ENCODE results near the gene NTN3.

DNA sequence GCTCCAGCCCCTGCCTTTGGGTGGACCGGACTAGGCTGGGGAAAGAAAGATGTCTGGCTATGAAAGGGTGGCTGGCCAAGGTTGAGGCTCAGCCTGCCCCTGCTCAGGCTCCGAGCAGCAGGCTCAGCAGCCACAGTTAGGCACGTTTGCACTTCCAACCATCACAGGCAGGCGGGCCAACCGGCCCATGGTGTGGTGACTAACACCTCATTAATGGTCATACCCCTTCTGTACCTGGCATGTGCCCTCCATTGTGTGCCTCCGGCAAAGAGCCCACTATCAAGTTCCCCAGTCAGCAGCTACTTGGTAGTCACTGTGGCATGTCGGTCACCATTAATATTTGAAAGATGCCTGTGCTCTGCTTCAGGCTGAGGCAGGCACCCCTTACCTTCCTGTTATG is 10.6 kb downstream of the NTN3 start:
- TF ChIP-seq, protein P1, sequence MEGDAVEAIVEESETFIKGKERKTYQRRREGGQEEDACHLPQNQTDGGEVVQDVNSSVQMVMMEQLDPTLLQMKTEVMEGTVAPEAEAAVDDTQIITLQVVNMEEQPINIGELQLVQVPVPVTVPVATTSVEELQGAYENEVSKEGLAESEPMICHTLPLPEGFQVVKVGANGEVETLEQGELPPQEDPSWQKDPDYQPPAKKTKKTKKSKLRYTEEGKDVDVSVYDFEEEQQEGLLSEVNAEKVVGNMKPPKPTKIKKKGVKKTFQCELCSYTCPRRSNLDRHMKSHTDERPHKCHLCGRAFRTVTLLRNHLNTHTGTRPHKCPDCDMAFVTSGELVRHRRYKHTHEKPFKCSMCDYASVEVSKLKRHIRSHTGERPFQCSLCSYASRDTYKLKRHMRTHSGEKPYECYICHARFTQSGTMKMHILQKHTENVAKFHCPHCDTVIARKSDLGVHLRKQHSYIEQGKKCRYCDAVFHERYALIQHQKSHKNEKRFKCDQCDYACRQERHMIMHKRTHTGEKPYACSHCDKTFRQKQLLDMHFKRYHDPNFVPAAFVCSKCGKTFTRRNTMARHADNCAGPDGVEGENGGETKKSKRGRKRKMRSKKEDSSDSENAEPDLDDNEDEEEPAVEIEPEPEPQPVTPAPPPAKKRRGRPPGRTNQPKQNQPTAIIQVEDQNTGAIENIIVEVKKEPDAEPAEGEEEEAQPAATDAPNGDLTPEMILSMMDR (IDR thresholded peaks at IDR 0.05), result no peak
- TF ChIP-seq ZFX (IDR thresholded peaks at IDR 0.05; ENCODE audit: borderline replicate concordance), result no peak

All from 22Rv1 (cell line).